Suppressor macrophage (primary cell): ENCODE results near the gene HMBS.
"Not testable (repeated sequence)": the region's sequence is repeated elsewhere in the genome, so short reads cannot be mapped to it uniquely, and the experiment has no call there.

Experiments used
- DNase-seq, 4 experiments: peaks; one replicate each; pipeline ENCODE4 v3.0.0-alpha.2; 2020 to 2022

HMBS gene

DNA sequence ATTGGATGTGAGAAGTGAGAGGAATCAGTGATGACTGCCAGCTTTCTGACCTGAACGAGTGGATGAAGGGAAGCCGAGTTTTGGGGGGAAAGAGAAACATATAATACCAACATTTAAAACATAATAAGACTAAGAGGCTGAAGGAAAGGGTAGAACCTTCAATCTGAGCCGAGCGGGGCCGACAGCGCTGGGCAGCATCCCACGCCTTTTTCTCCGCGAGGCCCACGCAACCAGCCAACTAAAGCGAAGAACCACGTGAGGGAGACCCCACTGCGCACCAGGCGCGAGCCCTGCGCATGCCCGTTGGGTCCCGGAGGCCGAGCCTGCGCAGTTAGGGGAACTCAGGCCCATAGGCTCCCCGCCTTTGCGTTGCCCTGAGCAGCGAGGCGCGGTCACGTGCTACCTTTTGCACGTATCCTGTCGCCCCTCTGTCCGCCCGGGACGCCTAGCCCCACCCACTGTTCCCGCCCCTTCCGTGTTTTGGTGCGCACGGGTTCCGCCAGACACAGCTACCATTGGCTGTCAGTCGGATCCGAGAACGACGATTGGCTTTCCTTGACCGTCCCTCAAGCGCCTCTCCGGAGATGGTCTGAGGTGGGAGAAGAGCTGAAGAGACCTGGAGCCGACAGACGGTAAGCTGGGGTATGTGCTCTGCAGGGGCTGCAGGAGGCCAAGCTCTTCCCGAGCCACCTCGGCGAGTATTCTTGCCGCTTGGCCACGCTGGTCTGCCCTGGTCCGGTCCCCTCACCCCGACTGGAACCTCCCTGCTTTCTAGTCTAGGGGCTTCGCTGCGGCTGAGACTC, 36.5 kb downstream of the HMBS start, which contains the start of gene HINFP:
TSS of gene HINFP (plus strand) at position 573 of the 803 bp plus-strand sequence. CDS start 5,365 bp downstream, outside the sequence.
- DNase-seq, result peak; percentile 99

DNA sequence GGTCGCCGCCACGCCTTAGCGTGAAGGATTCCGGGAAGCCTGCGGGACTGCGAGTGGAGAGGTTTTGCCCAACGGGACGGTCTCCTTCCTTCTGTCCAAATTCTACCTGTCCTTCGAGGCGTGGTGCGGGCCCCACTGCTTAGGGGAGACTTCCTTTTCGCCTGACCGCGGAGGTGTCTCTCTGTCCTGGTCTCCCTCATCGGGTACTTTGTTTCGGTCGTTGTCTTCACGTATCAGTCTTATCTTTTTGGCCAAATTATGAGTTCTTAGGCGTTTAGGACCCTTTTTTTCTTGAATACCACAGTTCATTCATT, 37.1 kb downstream of the HMBS start:
- DNase-seq, result peak in 1 of 4 experiments; percentile 33

DNA sequence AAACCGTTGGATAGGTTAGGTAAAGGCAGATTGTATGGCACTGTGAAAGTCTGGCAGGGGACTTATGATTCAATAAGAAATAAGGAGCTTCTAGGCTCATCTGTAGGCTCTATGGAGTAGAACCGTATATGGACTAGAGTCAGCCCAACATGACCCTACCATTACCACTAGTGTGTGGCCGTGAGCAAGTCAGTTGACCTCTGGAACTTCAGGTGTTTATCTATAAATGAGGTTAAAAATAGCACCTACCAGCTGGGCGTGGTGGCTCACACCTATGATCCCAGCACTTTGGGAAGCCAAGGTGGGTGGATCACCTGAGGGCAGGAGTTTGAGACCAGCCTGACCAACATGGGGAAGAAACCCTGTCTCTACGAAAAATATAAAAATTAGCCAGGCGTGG, 41.1 kb downstream of the HMBS start:
- DNase-seq, result no peak

DNA sequence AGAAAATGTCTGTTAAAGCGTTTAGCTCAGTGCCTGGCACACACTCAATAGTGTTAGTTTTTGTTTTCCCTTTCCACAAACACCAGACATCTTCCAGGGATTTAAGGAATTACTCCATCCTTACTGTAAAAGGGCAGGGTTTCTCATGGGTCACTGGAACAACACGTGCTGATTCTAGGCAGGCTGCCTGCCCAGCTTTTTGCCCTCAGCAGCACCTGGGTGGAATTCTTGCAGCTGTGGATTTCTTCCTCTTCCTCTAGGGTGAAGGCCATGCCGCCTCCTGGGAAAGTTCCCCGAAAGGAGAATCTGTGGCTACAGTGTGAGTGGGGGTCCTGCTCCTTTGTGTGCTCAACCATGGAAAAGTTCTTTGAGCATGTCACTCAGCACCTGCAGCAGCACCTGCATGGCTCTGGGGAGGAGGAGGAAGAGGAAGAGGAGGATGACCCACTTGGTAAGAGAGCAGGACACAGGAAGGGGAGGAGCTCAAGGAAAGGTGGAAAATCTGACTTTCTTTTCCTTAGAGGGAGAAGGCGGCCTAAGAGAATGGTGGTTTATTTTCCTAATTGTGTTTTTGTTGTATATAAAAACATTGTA, 42.1 kb downstream of the HMBS start:
- no peak for DNase-seq

DNA sequence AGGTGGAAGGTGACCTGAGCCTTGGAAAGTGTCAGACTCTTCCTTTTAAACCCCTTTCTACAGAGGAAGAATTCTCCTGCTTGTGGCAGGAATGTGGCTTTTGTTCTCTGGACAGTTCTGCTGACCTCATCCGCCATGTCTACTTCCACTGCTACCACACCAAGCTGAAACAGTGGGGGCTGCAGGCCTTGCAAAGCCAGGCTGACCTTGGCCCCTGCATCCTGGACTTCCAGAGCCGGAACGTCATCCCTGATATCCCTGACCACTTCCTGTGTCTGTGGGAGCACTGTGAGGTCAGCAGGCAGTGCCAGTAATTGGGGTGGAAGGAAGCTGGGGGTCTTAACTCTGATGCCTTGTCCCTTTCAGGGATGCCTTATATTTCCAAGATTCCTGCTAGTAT, 46.0 kb downstream of the HMBS start:
- DNase-seq, result no peak

DNA sequence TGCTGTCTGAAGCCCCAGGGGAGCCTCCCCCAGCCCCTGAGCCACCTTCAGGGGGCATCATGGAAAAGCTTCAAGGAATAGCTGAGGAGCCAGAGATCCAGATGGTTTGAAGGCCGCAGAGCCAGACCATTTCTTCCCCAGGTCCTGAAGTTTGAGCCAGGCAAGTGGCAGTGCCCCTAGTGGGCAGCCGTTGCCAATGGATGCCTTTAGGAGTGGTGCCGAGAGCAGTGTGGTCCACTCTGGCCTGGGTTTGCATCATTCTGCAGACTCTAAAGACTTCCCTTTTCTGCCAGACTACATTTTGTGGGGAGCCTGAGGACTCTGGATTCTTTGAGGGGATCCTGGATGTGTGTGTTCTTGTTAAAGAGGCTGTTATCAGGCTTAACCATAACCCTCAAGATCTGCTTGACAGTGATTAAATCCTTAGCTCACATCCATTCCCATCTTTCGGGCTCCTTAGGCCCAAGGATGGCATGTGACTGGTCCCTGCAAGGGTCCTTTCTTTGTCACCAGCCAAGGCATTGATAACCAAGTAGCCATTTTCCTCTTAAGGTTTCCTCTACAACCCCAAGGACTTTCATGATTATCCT, 49.8 kb downstream of the HMBS start:
- peak; percentile 59 to 78 (median 71) for DNase-seq

DNA sequence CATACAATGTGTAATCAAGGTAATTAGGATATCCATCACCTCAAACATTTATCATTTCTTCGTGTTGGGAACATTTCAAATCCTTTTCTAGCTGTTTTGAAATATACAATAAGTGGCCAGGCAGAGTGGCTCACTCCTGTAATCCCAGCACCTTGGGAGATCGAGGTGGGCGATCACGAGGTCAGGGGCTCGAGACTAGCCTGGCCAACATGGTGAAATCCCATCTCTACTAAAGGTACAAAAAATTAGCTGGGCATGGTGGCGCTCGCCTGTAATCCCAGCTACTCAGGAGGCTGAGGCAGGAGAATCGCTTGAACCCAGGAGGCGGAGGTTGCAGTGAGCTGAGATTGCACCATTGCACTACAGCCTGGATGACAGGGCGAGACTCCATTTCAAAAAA, 54.6 kb downstream of the HMBS start:
- DNase-seq, result not testable (repeated sequence)
